ENCODE data around the gene DUSP15. TPM values are rescaled to one million over a fixed set of nuclear protein-coding genes. Genes with fewer than 3 reads are reported as not detected.

The DUSP15 gene
- total and polyA plus RNA-seq, 2 of the 8 experiments (the other 6 are each of a cell fraction or from before 2014, with no cell fraction given) = 0.91 to 3.2 TPM

DNA sequence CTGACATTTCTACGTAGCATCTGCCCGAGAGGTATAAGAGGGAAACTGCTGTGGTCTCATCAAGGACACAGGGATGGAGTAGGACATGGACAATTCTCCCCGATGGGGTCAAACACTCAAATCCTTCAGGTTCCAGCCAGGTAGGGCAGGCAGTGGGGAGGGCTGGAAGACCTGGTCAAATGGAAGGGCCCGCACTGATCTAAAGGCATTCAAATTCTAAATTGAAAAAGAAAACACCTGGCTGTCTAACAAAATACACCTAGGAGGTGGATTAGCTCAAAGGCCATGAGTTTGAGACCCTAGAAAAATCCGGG, 8.2 kb downstream of the DUSP15 start:
- Histone ChIP-seq H3K9ac (replicated peaks in 1 of 4; ENCODE audit: extremely low read depth in 1 of 4, low read depth in 3 of 4, low read length in 3 of 4) (peak overlapping the region in 3 of 4 experiments; percentile 22 to 42 (median 22); a peak in 4 of 7 replicates), H3K14ac (ENCODE audit: insufficient read length) (no peak overlapping the region), H2BK120ac (replicated peaks; ENCODE audit: low read depth, low read length) (no peak overlapping the region), H3K4me3 (ENCODE audit: extremely low read depth in 1 of 4, insufficient read depth in 2 of 4, low read depth in 3 of 4, low read length in 4 of 4) (peak overlapping the region; percentile 60 to 86 (median 74)), H3K23me2 (ENCODE audit: low read depth, low read length) (peaks cover 15% of the 10 kb centered on the region), H3K36me3 (ENCODE audit: control insufficient read depth in 2 of 4, insufficient read depth in 4 of 4, low read length in 3 of 4) (no peaks in the 10 kb centered on the region), H4K8ac (ENCODE audit: extremely low read depth, insufficient read depth, low read length) (no peak overlapping the region), H2AK5ac (ENCODE audit: low read depth, low read length) (no peak overlapping the region), H3K27me3 (replicated peaks in 1 of 4; ENCODE audit: control insufficient read depth in 3 of 4, extremely low read depth in 1 of 4, insufficient read depth in 3 of 4, low read length in 3 of 4) (peaks cover 0 to 18% (median 14%) of the 10 kb centered on the region in 4 experiments; a peak in 5 of 7 replicates), H2BK5ac (ENCODE audit: low read depth, low read length) (no peak overlapping the region), H3K4me2 (ENCODE audit: insufficient read depth in 1 of 2, low read depth in 2 of 2, low read length in 2 of 2) (peak overlapping the region; percentile 68 to 97), H4K20me1 (replicated peaks in 1 of 2; ENCODE audit: control insufficient read depth in 1 of 2, insufficient read depth in 2 of 2, low read length in 2 of 2) (no peaks in the 10 kb centered on the region), H3K79me2 (ENCODE audit: control insufficient read depth in 1 of 2, insufficient read depth in 2 of 2, low read length in 2 of 2) (no peaks in the 10 kb centered on the region), H2BK15ac (ENCODE audit: low read length) (no peak overlapping the region), H2BK20ac (ENCODE audit: low read length) (no peak overlapping the region), H3K4ac (replicated peaks; ENCODE audit: insufficient read length, low read depth, low read length) (peak overlapping the region; percentile 15), H3K27ac (ENCODE audit: low read depth, low read length) (0 out of 2 replicates have a peak overlapping the region, but pooled peaks have one; percentile 13), H3K9me3 (ENCODE audit: insufficient read depth in 2 of 2, low read depth in 1 of 2, low read length in 1 of 2) (no peaks in the 10 kb centered on the region), H2AFZ (ENCODE audit: low read length) (peak overlapping the region; percentile 76), H4K5ac (ENCODE audit: insufficient read length, low read depth, low read length) (no peak overlapping the region), H3K23ac (ENCODE audit: insufficient read length) (no peak overlapping the region), H3K18ac (ENCODE audit: extremely low read depth, low read length) (peak overlapping the region; percentile 67), H4K91ac (replicated peaks; ENCODE audit: insufficient read length, low read length) (peak overlapping the region; percentile 34), H3K79me1 (ENCODE audit: low read depth, low read length) (no peaks in the 10 kb centered on the region), H3K56ac (replicated peaks; ENCODE audit: insufficient read length, low read depth, low read length) (no peak overlapping the region), H3K4me1 (replicated peaks in 1 of 4; ENCODE audit: control insufficient read depth in 3 of 4, insufficient read depth in 4 of 4, low read length in 3 of 4) (peaks cover 3 to 24% (median 13%) of the 10 kb centered on the region in 4 experiments), H2BK12ac (ENCODE audit: low read depth, low read length) (no peak overlapping the region)
- POLR2A ChIA-PET (ENCODE audit: partially characterized antibody) = interaction anchor here (0.8 to 1.0 kb wide), 2 partner anchors 90 to 105 kb away, joined by 3 read pairs; partner anchors contain the start of gene PDRG1
- CTCF ChIA-PET (ENCODE audit: partially characterized antibody) = interaction anchor here (0.8 to 4.4 kb wide), 7 partner anchors 9 to 155 kb away, joined by 3 to 26 read pairs (median 4); no protein-coding TSS in a partner anchor
- DNase-seq (ENCODE audit: low read depth in 1 of 2, low spot score in 2 of 2) (no peak), FAIRE-seq (no peak)
- WGBS, 2 experiments (ENCODE audit: extremely low coverage in 1 of 2, insufficient coverage in 1 of 2, insufficient read length in 1 of 2, insufficient replicate concordance in 2 of 2, low coverage in 1 of 2, low lambda C conversion rate in 2 of 2, missing lambda C conversion rate in 1 of 2) = 21% methylated on average over 5 of the region's 5 CpGs; no CpG with 5 or more reads in 1 of the 2 experiments
- TF ChIP-seq CHD1 (IDR thresholded peaks at IDR 0.05; ENCODE audit: low read depth, low read length) (no peak), FOSL1 (IDR thresholded peaks at IDR 0.05; ENCODE audit: insufficient read depth, low read depth, low read length) (no peak), KDM4A (IDR thresholded peaks at IDR 0.05; ENCODE audit: low read depth, low read length, severe bottlenecking) (no peak), CHD2 (IDR thresholded peaks at IDR 0.05; ENCODE audit: low read length) (no peak), ASH2L (IDR thresholded peaks at IDR 0.05; ENCODE audit: low read length) (peak; percentile 57), SIRT6 (IDR thresholded peaks at IDR 0.05; ENCODE audit: low read length) (no peak), POLR2A (IDR thresholded peaks at IDR 0.05; ENCODE audit: control extremely low read depth in 1 of 2, low read depth in 2 of 2, low read length in 2 of 2) (peak in 1 of 2 experiments; percentile 4; a peak in 1 of 3 replicates), MAFK (IDR thresholded peaks at IDR 0.05; ENCODE audit: low read depth, low read length) (no peak), RBBP5 (IDR thresholded peaks at IDR 0.05; ENCODE audit: borderline replicate concordance, low read depth, low read length) (no peak)
- TF ChIP-seq, protein P1, sequence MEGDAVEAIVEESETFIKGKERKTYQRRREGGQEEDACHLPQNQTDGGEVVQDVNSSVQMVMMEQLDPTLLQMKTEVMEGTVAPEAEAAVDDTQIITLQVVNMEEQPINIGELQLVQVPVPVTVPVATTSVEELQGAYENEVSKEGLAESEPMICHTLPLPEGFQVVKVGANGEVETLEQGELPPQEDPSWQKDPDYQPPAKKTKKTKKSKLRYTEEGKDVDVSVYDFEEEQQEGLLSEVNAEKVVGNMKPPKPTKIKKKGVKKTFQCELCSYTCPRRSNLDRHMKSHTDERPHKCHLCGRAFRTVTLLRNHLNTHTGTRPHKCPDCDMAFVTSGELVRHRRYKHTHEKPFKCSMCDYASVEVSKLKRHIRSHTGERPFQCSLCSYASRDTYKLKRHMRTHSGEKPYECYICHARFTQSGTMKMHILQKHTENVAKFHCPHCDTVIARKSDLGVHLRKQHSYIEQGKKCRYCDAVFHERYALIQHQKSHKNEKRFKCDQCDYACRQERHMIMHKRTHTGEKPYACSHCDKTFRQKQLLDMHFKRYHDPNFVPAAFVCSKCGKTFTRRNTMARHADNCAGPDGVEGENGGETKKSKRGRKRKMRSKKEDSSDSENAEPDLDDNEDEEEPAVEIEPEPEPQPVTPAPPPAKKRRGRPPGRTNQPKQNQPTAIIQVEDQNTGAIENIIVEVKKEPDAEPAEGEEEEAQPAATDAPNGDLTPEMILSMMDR (IDR thresholded peaks at IDR 0.05; ENCODE audit: control extremely low read depth in 1 of 3, insufficient read depth in 1 of 3, low read depth in 1 of 3, low read length in 3 of 3) = no peak

Measured in H1 (cell line).